DOHH2 (cell line): ENCODE data around the gene LSM11.

ENCODE experiments used
- H3F3A ChIP-seq: fragments of 200-600 bp; sonication (generic), shearing (Covaris generic); 2 replicates; pipeline ENCODE4 v1.6.0; 2016; ENCODE audit warnings: antibody characterized with exemption, mild to moderate bottlenecking; ENCODE audit not compliant: control insufficient read depth, insufficient read depth
- H3K27ac ChIP-seq: fragments of 200-600 bp; sonication (generic); 2 replicates; pipeline ENCODE4 v1.5.1; 2014; ENCODE audit warnings: low read depth, mild to moderate bottlenecking, low read length, moderate library complexity
- H3K27me3 ChIP-seq: fragments of 200-600 bp; sonication (generic); 2 replicates; pipeline ENCODE4 v1.6.1; 2014; ENCODE audit warnings: mild to moderate bottlenecking, low read length, mixed read lengths; ENCODE audit not compliant: control insufficient read depth
- H3K36me3 ChIP-seq: fragments of 200-600 bp; sonication (generic); 2 replicates; pipeline ENCODE4 v1.6.1; 2014; ENCODE audit warnings: mild to moderate bottlenecking, low read length, moderate library complexity, mixed read lengths; ENCODE audit not compliant: control insufficient read depth
- H3K4me1 ChIP-seq: fragments of 200-600 bp; sonication (generic); 2 replicates; pipeline ENCODE4 v1.6.1; 2014; ENCODE audit warnings: mild to moderate bottlenecking, low read length, mixed read lengths; ENCODE audit not compliant: control insufficient read depth
- H3K4me2 ChIP-seq: fragments of 200-600 bp; sonication (generic); 2 replicates; pipeline ENCODE4 v1.6.0; 2014; ENCODE audit warnings: mild to moderate bottlenecking, low read length, moderate library complexity
- H3K4me3 ChIP-seq: fragments of 200-600 bp; sonication (generic); 2 replicates; pipeline ENCODE4 v1.5.1; 2014; ENCODE audit warnings: mild to moderate bottlenecking, low read length, mixed read lengths
- H3K79me2 ChIP-seq: fragments of 200-600 bp; sonication (generic); 2 replicates; pipeline ENCODE4 v1.6.1; 2014; ENCODE audit warnings: mild to moderate bottlenecking, low read length, mixed read lengths; ENCODE audit not compliant: control insufficient read depth
- H3K9me2 ChIP-seq: fragments of 200-600 bp; sonication (generic); replicated peaks from 2 replicates; pipeline ENCODE4 v1.6.1; 2014; ENCODE audit warnings: mild to moderate bottlenecking, low read length, mixed read lengths; ENCODE audit not compliant: control insufficient read depth
- H3K9me3 ChIP-seq: fragments of 200-600 bp; sonication (generic); 2 replicates; pipeline ENCODE4 v1.6.1; 2014; ENCODE audit warnings: antibody characterized with exemption, low read length, mixed read lengths; ENCODE audit not compliant: control insufficient read depth, insufficient read depth
- H4K20me1 ChIP-seq: fragments of 200-600 bp; sonication (generic); 2 replicates; pipeline ENCODE4 v1.6.0; 2014; ENCODE audit warnings: low read depth, mild to moderate bottlenecking, antibody characterized with exemption, low read length, moderate library complexity; ENCODE audit not compliant: control insufficient read depth, insufficient read depth
- EZH2phosphoT487 ChIP-seq: fragments of 200-600 bp; sonication (generic); IDR thresholded peaks from 2 replicates; pipeline ENCODE4 v1.6.1; 2017; ENCODE audit warnings: borderline replicate concordance, mild to moderate bottlenecking, antibody characterized with exemption, low read length, moderate library complexity, mixed read lengths
- TF ChIP-seq, protein P1 (sequence below): fragments of 200-600 bp; sonication (generic); IDR thresholded peaks from one replicate; pipeline ENCODE4 v1.5.1; 2014; ENCODE audit warnings: antibody characterized with exemption, mild to moderate bottlenecking, low read depth, low read length; ENCODE audit not compliant: poor library complexity, severe bottlenecking

The LSM11 gene

DNA sequence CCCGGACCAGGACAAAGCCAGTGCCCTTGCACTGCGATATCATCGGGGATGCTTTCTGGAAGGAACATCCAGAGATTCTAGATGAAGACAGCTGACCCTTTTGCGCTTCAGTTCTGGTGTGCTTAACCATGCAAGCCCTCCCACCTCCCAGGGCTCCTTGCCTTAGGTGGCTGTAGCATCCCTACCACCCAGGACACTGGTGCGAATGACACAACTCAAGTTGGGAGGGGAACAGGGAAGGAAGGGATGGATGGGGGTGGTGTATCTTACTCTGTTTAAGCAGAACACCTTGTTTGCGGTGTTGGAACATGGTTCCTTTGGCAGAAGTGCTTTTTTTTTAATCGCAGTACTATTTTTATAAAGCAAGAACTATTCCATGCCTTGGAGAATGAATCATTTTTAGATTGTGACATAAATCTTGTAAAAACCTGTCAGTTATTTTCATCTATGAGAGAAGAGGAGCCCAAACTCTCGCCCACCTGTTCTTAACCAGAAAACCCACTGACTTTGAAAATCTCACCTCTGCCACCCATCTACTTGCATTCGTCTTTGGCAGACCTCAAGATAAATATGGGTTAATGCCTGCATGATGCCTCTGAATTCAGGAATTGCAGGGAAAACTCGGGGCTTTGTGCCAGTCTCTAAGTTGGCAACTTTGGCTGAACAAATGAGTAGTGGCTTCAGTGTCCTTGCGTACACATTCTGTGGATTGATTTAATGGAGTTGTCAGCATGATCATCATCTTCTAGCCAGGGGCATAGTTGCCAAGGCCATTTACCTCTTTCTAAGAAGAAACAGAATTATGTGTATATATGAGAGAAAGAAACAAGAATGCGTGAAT, 3.9 kb upstream of the LSM11 start:
- no peak for TF ChIP-seq EZH2phosphoT487
- TF ChIP-seq, protein P1, sequence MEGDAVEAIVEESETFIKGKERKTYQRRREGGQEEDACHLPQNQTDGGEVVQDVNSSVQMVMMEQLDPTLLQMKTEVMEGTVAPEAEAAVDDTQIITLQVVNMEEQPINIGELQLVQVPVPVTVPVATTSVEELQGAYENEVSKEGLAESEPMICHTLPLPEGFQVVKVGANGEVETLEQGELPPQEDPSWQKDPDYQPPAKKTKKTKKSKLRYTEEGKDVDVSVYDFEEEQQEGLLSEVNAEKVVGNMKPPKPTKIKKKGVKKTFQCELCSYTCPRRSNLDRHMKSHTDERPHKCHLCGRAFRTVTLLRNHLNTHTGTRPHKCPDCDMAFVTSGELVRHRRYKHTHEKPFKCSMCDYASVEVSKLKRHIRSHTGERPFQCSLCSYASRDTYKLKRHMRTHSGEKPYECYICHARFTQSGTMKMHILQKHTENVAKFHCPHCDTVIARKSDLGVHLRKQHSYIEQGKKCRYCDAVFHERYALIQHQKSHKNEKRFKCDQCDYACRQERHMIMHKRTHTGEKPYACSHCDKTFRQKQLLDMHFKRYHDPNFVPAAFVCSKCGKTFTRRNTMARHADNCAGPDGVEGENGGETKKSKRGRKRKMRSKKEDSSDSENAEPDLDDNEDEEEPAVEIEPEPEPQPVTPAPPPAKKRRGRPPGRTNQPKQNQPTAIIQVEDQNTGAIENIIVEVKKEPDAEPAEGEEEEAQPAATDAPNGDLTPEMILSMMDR = no peak
- Histone ChIP-seq H3F3A (no peaks in the 10 kb centered on the region), H3K9me2 (no peaks in the 10 kb centered on the region), H3K27ac (no peak overlapping the region), H3K9me3 (no peaks in the 10 kb centered on the region), H4K20me1 (no peaks in the 10 kb centered on the region), H3K27me3 (no peaks in the 10 kb centered on the region), H3K4me3 (no peak overlapping the region), H3K36me3 (peaks cover 51% of the 10 kb centered on the region), H3K79me2 (peaks cover 7% of the 10 kb centered on the region), H3K4me2 (no peak overlapping the region), H3K4me1 (peaks cover 11% of the 10 kb centered on the region)

DNA sequence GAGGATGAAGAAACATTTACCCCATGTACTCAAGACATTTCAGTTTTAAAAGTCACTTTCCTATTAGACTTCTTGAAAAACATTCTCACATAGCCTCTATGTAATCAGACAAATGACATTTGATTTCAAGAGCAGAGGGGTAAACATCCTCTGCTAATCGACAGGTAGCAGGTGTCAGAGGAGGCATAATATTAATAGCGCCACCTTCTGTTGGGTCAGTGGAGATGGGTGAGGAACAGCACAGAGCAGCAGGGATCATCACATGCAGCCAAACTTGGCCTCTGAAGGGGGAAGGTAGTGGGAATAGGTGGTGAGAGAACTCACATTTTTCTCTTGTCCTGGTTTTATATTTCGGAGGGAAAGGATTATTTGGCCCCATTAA, 3.3 kb upstream of the LSM11 start:
- Histone ChIP-seq H3K27ac (no peak overlapping the region), H4K20me1 (no peaks in the 10 kb centered on the region)
- TF ChIP-seq, protein P1 = peak; percentile 73
- no peak for TF ChIP-seq EZH2phosphoT487

DNA sequence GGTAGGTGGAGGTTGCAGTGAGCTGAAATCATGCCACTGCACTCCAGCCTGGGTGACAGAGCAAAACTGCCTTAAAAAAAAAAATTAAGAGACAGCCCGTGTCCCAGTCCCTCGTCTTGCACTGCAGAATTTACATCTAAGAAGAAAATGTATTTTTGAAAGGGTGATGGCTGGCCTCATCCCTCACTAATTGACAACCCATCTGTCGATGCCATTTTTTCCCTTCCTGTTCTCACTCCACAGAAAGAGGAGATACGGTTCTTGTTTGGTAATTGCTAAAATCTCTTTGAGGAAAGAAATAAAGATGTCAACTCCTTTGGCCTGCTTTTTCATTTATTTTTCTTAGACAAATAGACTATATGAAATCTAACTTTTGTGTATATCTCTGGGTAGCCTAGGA, 2.4 kb upstream of the LSM11 start:
- Histone ChIP-seq H3K79me2 (peaks cover 20% of the 10 kb centered on the region), H3K4me2 (no peak overlapping the region), H3K4me3 (no peak overlapping the region), H3K9me2 (no peaks in the 10 kb centered on the region), H3K27ac (no peak overlapping the region), H3K4me1 (peaks cover 19% of the 10 kb centered on the region), H3K27me3 (no peaks in the 10 kb centered on the region), H4K20me1 (no peaks in the 10 kb centered on the region), H3F3A (no peaks in the 10 kb centered on the region), H3K36me3 (peaks cover 49% of the 10 kb centered on the region), H3K9me3 (no peaks in the 10 kb centered on the region)
- TF ChIP-seq, protein P1 = no peak
- no peak for TF ChIP-seq EZH2phosphoT487

More for the DNA sequence above, 3.3 kb upstream of the LSM11 start:
- no peak overlapping the region for H3K4me3 ChIP-seq
- H3K27me3 ChIP-seq = no peaks in the 10 kb centered on the region
- no peaks in the 10 kb centered on the region for H3F3A ChIP-seq
- peaks cover 17% of the 10 kb centered on the region for H3K4me1 ChIP-seq
- no peaks in the 10 kb centered on the region for H3K9me2 ChIP-seq
- H3K79me2 ChIP-seq = peaks cover 13% of the 10 kb centered on the region
- no peak overlapping the region for H3K4me2 ChIP-seq
- H3K9me3 ChIP-seq = no peaks in the 10 kb centered on the region
- peaks cover 51% of the 10 kb centered on the region for H3K36me3 ChIP-seq
